SKM-1 (cell line): ENCODE measurements around the gene EXOC7.

Experiments used
- DNase-seq: peaks from one replicate; lab custom pipeline; 2025; ENCODE audit not compliant: unreplicated experiment; lab: John Stamatoyannopoulos, UW

EXOC7 gene

GRCh38 chr17:76138896-76139752 is 35.5 kb upstream of the EXOC7 start:
- no peak for DNase-seq

- DNase-seq, result no peak
Measured at GRCh38 chr17:76138234-76138895, 34.8 kb upstream of the EXOC7 start.

- DNase-seq, result no peak
Measured at GRCh38 chr17:76137351-76138233, 34.0 kb upstream of the EXOC7 start.

- no peak for DNase-seq
Measured at GRCh38 chr17:76137001-76137350, 33.4 kb upstream of the EXOC7 start.

- DNase-seq, result no peak
Measured at GRCh38 chr17:76136276-76137000, 32.9 kb upstream of the EXOC7 start.

- no peak for DNase-seq
Measured at GRCh38 chr17:76135810-76136188, 32.2 kb upstream of the EXOC7 start.

- no peak for DNase-seq
Measured at GRCh38 chr17:76134911-76135809, 31.6 kb upstream of the EXOC7 start.

GRCh38 chr17:76132574-76133338 is 29.2 kb upstream of the EXOC7 start:
- no peak for DNase-seq

GRCh38 chr17:76131692-76132573 is 28.3 kb upstream of the EXOC7 start:
- DNase-seq, result no peak

- no peak for DNase-seq
Measured at GRCh38 chr17:76131051-76131691, 27.6 kb upstream of the EXOC7 start.

GRCh38 chr17:76130473-76130872 is 26.9 kb upstream of the EXOC7 start:
- no peak for DNase-seq

- no peak for DNase-seq
Measured at GRCh38 chr17:76125922-76126321, 22.3 kb upstream of the EXOC7 start.

GRCh38 chr17:76125391-76125675 is 21.7 kb upstream of the EXOC7 start:
- no peak for DNase-seq

GRCh38 chr17:76124582-76125390 is 21.2 kb upstream of the EXOC7 start:
- DNase-seq, result no peak

GRCh38 chr17:76123749-76124581 is 20.4 kb upstream of the EXOC7 start:
- DNase-seq, result no peak

- DNase-seq, result no peak
Measured at GRCh38 chr17:76123191-76123499, 19.6 kb upstream of the EXOC7 start.
